Measurements from ENCODE around the gene MAT2A. TPM values are rescaled to one million over a fixed set of nuclear protein-coding genes. Genes with fewer than 3 reads are reported as not detected.

MAT2A gene
- total and polyA plus RNA-seq, 2 of the 8 experiments (the other 6 are each of a cell fraction or from before 2014, with no cell fraction given): 255 to 307 TPM

DNA sequence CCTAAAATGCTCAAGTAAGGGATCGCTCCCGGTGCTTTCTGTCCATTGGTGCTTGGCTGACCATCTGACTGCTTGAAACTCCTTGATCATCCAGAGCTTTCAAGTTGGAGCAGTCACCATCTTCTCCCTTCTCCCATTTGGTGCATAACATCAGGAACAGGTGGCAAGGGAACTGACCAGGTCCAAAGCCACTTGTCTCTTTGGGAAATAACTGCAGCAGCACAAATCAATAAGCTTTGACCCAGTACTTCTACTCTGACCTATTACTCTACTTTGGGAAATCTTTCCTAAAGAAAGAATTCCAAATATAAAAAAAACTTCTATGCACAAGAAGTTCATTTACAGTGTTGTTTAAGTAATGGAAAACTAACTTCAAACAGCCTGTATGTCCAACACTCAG lies 10.6 kb upstream of the MAT2A start (continued):
- TF ChIP-seq, protein P1, sequence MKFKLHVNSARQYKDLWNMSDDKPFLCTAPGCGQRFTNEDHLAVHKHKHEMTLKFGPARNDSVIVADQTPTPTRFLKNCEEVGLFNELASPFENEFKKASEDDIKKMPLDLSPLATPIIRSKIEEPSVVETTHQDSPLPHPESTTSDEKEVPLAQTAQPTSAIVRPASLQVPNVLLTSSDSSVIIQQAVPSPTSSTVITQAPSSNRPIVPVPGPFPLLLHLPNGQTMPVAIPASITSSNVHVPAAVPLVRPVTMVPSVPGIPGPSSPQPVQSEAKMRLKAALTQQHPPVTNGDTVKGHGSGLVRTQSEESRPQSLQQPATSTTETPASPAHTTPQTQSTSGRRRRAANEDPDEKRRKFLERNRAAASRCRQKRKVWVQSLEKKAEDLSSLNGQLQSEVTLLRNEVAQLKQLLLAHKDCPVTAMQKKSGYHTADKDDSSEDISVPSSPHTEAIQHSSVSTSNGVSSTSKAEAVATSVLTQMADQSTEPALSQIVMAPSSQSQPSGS (IDR thresholded peaks at IDR 0.05; ENCODE audit: low read length): no peak
- TF ChIP-seq KDM4A (IDR thresholded peaks at IDR 0.05; ENCODE audit: low read depth, low read length, severe bottlenecking): no peak

Data from H1 (cell line).